ENCODE measurements around the gene GTF2H1.

Gene GTF2H1

DNA sequence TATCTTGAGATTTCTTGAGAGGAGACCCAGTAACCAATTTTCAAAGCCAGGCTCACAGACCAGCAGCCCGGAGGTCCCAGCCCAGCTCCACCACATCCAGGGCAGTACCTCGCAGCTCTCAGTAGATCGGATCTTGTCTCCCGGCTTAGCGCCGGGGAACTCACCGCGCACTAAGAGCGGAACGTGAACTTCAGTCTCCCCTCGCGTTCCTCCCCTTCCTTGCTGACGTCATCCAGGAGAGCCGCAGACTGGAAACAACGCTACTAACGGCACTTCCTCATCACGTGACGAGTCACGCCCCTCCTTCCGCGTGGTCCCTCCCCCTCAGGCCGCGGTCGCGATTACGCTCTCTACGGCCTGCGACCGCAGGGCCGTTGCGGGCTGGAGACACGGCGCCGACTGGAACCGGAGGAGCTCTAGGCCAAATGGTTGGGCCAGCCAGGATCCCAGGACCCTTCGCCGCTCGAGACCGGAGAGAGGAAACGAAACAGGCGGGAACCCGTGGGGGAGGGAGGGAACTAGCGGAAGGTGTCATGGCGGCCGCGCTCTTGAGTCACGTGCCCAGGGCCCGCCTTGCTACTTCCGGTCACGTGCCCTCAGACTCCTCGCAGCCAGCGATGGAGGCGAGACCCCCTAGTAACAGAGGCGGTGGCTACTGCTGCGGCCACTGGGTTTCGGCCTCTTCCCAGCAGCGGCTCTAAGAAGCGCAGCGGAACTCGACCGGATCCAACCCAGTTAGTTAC lies at the start of gene GTF2H1, which contains the start of gene HPS5:
Gene GTF2H1 (plus strand): TSS at position 599 of the 743 bp plus-strand sequence. CDS start 10,508 bp downstream, outside the sequence.
Gene HPS5 (minus strand): TSS at position 172 of the 743 bp plus-strand sequence. CDS start 4,282 bp downstream, outside the sequence.
- DNase-seq (ENCODE audit: low spot score), result peak; percentile 96

DNA sequence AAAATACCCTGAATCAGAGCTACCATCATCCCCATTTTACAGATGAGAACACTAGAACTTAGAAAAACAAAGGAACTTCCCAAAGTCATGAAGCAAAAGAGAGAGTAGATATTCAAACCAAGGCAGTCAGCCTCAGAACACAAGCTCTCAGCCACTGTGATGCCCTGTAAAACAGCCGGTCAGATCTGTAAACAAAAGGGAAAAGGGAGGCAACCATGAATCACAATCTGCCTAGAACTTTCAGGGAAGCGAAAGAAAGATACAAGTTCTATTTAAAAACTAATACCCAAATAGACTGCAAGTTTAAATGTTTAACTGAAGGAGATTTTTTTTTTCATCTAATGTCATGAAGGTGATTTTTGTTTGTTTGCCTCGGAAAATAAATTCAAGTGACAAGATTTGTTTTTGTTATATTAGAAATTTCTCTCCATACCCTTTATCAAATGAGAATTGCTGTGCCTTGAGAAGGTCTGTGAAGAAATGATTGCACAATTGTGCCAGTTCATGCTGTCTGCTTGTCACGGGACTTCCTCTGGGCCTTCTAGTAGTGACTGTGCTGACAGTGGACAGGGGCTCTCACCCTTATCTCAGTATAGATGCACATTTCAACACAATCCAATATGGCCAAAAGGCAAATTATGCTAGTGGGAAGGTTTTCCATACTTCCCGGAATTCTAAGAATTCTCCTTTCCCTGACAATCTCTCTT lies 44.6 kb upstream of the GTF2H1 start:
- DNase-seq (ENCODE audit: low spot score), result no peak

DNA sequence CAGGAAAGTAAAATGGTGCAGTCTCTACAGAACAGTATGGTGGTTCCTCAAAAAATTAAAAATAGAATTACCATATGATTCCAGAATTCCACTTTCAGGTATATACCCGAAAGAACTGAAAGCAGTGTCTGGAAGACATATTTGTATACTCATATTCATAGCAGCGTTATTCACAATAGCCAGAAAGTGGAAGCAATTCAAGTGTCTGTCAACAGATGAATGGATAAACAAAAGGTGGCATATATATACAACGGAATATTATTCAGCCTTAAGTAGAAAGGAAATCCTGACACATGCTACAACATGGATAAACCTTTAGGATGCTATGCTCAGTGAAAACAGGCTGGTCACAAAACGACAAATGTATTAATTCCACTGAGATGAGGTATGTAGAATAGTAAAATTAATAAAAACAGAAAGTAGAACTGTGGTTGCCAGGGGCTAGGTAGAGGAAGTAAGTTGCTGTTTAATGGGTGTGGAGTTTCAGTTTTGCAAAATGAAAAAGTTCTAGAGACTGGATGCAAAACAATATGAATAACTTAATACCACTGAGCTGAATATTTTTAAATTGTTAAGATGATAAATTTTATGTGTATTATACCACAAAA lies 41.8 kb upstream of the GTF2H1 start:
- DNase-seq (ENCODE audit: low spot score), result no peak

GRCh38 chr11:18282626-18283025 lies 39.7 kb upstream of the GTF2H1 start:
- DNase-seq (ENCODE audit: low spot score), result no peak

GRCh38 chr11:18285841-18286240 lies 36.5 kb upstream of the GTF2H1 start:
- no peak for DNase-seq (ENCODE audit: low spot score)

DNA sequence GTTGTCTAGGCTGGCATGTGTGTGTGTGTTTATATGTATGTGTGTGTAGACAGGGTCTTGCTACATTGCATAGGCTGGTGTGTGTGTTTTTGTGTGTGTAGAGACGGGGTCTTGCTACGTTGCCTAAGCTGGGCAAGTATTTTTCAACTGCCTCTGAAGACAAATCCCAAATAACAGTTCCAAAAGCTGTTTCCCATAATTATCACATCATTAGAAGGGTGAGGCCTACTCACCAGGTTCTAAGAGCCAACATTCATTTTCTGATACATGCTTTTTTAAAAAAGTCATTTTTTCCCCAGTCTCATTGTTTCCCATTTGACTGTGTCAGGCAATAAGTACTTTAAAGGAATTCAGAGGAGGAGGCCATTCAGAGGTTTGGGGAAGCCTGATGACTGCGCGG lies 33.5 kb upstream of the GTF2H1 start:
- DNase-seq (ENCODE audit: low spot score), result no peak

- no peak for DNase-seq (ENCODE audit: low spot score)
Measured at GRCh38 chr11:18294862-18295261, 27.5 kb upstream of the GTF2H1 start.

DNA sequence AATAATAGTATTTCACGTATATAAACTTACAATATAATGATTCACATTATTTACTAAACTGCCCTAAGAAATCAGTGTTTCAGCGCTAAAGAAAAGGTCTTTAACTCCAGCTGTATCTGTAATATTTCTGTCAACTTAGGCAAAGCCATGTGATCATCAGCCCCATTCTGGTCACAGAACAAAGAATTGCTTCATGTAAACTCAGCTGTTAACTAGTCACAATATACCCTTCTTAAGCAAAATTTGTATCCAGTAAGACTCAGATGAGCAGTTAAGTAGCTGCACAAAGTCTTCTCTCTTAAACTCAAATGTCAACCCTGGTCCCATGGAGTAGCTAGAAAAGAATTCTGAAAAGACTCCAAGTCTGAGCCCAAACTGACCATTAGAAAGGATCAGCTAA lies 27.1 kb upstream of the GTF2H1 start:
- no peak for DNase-seq (ENCODE audit: low spot score)

- no peak for DNase-seq (ENCODE audit: low spot score)
Measured at GRCh38 chr11:18299721-18300120, 22.6 kb upstream of the GTF2H1 start.

DNA sequence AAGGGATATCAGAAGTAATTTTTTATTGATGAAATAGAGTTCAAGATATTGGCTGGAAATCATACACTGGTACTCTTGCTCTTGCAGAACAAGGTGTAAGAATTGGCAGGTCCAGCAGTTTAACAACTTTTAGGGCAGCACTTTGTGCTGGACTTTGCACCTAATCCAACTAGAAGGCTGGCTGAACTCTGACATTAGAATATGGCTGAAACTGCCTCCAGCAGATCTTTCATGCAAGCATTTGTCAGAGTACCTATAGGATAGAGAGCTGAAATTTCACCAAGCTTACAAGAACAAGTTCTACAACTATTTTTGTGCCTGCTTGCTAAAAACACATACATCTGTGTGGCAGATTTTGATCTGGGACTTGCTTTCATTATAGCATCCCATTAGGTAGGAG lies 17.6 kb upstream of the GTF2H1 start:
- DNase-seq (ENCODE audit: low spot score), result no peak

GRCh38 chr11:18307461-18308139 lies 14.8 kb upstream of the GTF2H1 start:
- no peak for DNase-seq (ENCODE audit: low spot score)

GRCh38 chr11:18308242-18308641 lies 14.1 kb upstream of the GTF2H1 start:
- no peak for DNase-seq (ENCODE audit: low spot score)

- no peak for DNase-seq (ENCODE audit: low spot score)
Measured at GRCh38 chr11:18309691-18310090, 12.7 kb upstream of the GTF2H1 start.

GRCh38 chr11:18310800-18311340 lies 11.5 kb upstream of the GTF2H1 start:
- DNase-seq (ENCODE audit: low spot score), result no peak

- DNase-seq (ENCODE audit: low spot score), result no peak
Measured at GRCh38 chr11:18312012-18312411, 10.4 kb upstream of the GTF2H1 start.

DNA sequence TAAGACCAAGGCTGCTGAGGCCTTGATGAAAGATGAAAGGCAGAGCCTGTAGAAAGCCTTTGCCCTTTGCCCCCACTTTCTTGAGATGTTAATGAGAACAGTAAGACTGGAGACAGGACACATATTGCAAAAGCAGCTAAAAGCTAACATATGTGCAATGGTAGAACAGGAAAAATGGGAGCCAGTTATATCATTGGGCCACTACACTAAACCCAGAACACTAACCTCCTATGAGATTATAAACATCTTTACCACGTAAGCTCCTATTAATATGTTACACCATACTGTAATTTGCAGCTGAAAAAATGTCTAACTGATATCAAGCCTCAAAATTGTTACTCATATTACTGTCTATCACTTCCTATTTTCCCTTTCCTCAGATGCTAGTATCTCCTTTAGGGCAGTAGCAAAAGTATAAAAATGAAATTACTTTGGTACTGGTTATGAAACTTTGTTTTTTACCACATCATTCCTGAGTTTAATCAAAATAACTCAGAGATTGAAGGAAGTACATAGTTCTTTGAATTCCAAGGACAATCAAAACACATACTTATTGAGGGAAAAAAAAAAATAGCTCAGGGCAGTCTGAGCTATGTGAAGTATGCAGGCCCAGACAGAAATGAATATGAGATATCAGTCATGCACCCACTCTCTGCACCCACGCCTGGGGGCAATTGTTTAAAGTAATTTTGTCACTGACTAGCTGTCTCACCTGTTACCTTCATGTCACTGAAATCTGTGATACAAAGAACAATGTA lies 9.5 kb upstream of the GTF2H1 start:
- peak; percentile 22 for DNase-seq (ENCODE audit: low spot score)

- no peak for DNase-seq (ENCODE audit: low spot score)
Measured at GRCh38 chr11:18313965-18314763, 8.2 kb upstream of the GTF2H1 start.

DNA sequence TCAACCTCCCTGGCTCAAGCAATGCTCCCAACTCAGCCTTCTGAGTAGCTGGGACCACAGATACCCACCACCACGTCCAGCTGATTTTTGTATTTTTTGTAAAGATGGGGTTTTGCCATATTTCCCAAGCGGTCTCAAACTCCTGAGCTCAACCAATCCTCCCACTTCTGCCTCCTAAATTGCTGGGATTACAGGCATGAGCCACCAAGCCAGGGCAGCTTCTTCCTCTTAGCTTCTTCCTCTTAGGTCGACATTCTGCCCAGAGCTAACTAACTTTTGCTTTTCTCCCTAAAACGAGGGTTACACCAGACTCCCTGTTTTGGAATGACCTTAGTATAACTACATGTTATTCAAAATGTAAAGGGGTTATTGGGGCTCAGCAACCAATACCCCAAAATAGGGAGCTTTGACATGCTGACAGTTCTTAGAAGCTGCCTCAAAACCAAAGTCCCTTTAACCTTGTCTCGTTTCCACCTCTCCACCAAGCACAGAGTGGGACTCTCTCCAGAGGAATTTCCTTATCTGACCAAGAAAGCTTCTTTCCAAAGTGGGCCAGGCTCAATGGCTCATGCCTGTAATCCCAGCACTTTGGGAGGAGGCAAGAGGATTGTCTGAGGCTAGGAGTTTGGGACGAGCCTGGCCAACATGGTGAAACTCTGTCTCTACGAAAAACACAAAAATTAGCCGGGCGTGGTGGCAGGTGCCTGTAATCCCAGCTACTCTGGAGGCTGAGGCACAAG lies 7.4 kb upstream of the GTF2H1 start:
- no peak for DNase-seq (ENCODE audit: low spot score)

DNA sequence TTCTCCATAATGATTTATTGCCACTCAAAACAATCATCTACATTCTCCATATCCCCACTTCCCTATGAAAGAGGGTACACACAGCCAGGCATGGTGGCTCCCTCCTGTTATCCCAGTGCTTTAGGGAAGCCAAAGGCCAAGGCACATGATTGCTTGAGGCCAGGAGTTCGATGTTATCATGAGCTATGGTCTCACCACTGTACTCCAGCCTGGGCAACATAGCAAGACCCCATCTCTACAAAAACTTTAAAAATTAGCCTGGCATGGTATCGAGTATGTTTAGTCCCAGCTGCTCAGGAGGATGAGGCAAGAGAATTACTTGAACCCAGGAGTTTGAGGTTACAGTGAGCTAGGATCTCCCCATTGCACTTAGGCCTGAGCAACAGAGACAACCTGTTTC lies 6.5 kb upstream of the GTF2H1 start:
- DNase-seq (ENCODE audit: low spot score), result no peak

- DNase-seq (ENCODE audit: low spot score), result no peak
Measured at GRCh38 chr11:18317551-18317950, 4.8 kb upstream of the GTF2H1 start.

All from AG08396 (cell line).